Neural cell (in vitro differentiated cells): ENCODE results near the gene POLR3K.

Experiments
- CTCF ChIP-seq: fragments of 450-650 bp; IDR thresholded peaks from 2 replicates; pipeline ENCODE4 v1.5.1; 2014; ENCODE audit warnings: antibody characterized with exemption, mild to moderate bottlenecking, moderate library complexity; ENCODE audit not compliant: poor library complexity, severe bottlenecking
- EZH2 ChIP-seq: fragments of 200-600, 300-800 bp; shearing (Covaris generic), sonication (generic); IDR thresholded peaks from 2 replicates; pipeline ENCODE4 v1.6.1; 2014; ENCODE audit warnings: antibody characterized with exemption, low read length, borderline replicate concordance, mild to moderate bottlenecking; ENCODE audit not compliant: insufficient read depth, poor library complexity, severe bottlenecking
- REST ChIP-seq: IDR thresholded peaks from 2 replicates; pipeline ENCODE4 v1.6.1; 2012; ENCODE audit warnings: borderline replicate concordance
- SMC3 ChIP-seq: fragments of 450-650 bp; conservative IDR thresholded peaks from 2 replicates; pipeline ENCODE4 v1.6.1; 2014; ENCODE audit warnings: antibody characterized with exemption, mild to moderate bottlenecking, moderate library complexity; ENCODE audit not compliant: poor library complexity
- TAF1 ChIP-seq: IDR thresholded peaks from 2 replicates; pipeline ENCODE4 v1.6.1; 2012; ENCODE audit warnings: low read depth

GRCh38 chr16:86483-86952 lies 33.1 kb upstream of the POLR3K start:
- no peak for TF ChIP-seq CTCF
- TF ChIP-seq SMC3 = no peak
- TF ChIP-seq TAF1 = no peak
- no peak for TF ChIP-seq REST
- no peak for TF ChIP-seq EZH2
